H1 (cell line): ENCODE measurements around the gene RPS21. TPM values are rescaled to one million over a fixed set of nuclear protein-coding genes. Genes with fewer than 3 reads are reported as not detected.

Experiments used
- BACH1 ChIP-seq: IDR thresholded peaks from 2 replicates; pipeline ENCODE4 v1.6.1; 2012; ENCODE audit warnings: low read length, improper control_type of control experiment
- NRF1 ChIP-seq: IDR thresholded peaks from 2 replicates; pipeline ENCODE4 v1.6.1; 2011; ENCODE audit warnings: mild to moderate bottlenecking, low read depth, low read length, improper control_type of control experiment
- SIN3A ChIP-seq, 2 experiments: IDR thresholded peaks in 1 of 2; conservative IDR thresholded peaks in 1 of 2; 2 replicates each; pipeline ENCODE4 v1.6.1; 2011 to 2012; ENCODE audit warnings: low read length in 2 of 2, improper control_type of control experiment in 1 of 2, low read depth in 1 of 2, mild to moderate bottlenecking in 1 of 2
- TAF7 ChIP-seq: optimal IDR thresholded peaks from 2 replicates; pipeline ENCODE3; 2011; ENCODE audit warnings: low read depth, mild to moderate bottlenecking, inconsistent platforms, low read length, moderate library complexity, borderline replicate concordance
- TEAD4 ChIP-seq: IDR thresholded peaks from 2 replicates; pipeline ENCODE4 v1.6.1; 2012; ENCODE audit warnings: low read depth, low read length, inconsistent platforms, mixed read lengths
- polyA plus RNA-seq, 7 experiments: library from polyadenylated mRNA; depleted of rRNA in 3 of 7; stranded (reverse) in 5 of 7; unstranded in 2 of 7; fragments of >200 nt in 5 of 7; fragments of 200-250 nt in 2 of 7; gene quantifications; 1 replicate in 5 of 7; 2 replicates in 1 of 7; 4 replicates in 1 of 7; pipeline versions ENCODE4 v1.2.1 to v1.2.3, GENCODE V29; 2011 to 2013; ENCODE audit warnings: missing spikeins in 2 of 7, mixed read lengths in 2 of 7
- total RNA-seq: library from RNA; stranded (reverse); fragmentation: NEBNext Ultra II Directional; extraction: Animal tissue kit (Norgen Biotek cat#: 25700); gene quantifications from 2 replicates; pipeline ENCODE4 v1.2.1, GENCODE V29; 2021

RPS21 gene
- total and polyA plus RNA-seq, 2 of the 8 experiments (the other 6 are each of a cell fraction or from before 2014, with no cell fraction given) = 1,787 to 7,219 TPM

DNA sequence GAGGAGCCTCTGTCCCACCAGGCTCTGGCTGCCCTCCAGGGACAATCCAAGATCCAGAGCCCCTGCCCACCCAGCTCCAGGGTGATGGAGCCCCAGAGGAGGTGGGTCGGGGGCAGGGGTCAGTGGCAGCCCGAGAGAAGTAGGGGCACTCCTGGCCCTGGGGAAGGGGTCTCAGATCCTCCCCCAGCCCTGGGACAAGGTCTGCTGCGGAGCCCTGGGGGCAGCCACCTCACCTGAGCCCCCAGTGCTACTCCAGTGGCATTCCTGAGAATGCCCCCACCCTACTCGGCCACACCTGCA, 17.1 kb upstream of the RPS21 start (continued):
- no peak for TF ChIP-seq TAF7
- TF ChIP-seq SIN3A (conservative IDR thresholded peaks at IDR 0.05 in 1 of 2, IDR thresholded peaks at IDR 0.05 in 1 of 2; ENCODE audit: low read depth in 1 of 2, low read length in 2 of 2) = no peak
- TF ChIP-seq TEAD4 = no peak
- no peak for TF ChIP-seq NRF1
- TF ChIP-seq BACH1 = no peak
